ENCODE measurements around the gene TMEM245.

TMEM245 gene

GRCh38 chr9:109159583-109159982 is 39.8 kb upstream of the TMEM245 start:
- H3K27me3 ChIP-seq (ENCODE audit: control insufficient read depth in 1 of 2, insufficient read depth in 2 of 2, low read length in 2 of 2): peaks cover under 1 to 4% of the 10 kb centered on the region in 2 donors
- H3K36me3 ChIP-seq (ENCODE audit: control insufficient read depth in 1 of 2, insufficient read depth in 2 of 2, low read length in 2 of 2): no peaks in the 10 kb centered on the region
- no peak overlapping the region for H3K9ac ChIP-seq (ENCODE audit: low read depth in 1 of 2, low read length in 2 of 2)
- H3K4me1 ChIP-seq (ENCODE audit: control insufficient read depth in 1 of 2, insufficient read depth in 2 of 2, low read length in 2 of 2): peaks cover 0 to 7% of the 10 kb centered on the region in 2 donors
- no peak overlapping the region for H3K4me3 ChIP-seq (ENCODE audit: low read depth in 1 of 2, low read length in 2 of 2)
- H3K9me3 ChIP-seq (ENCODE audit: control insufficient read depth in 1 of 2, low read length in 2 of 2): no peaks in the 10 kb centered on the region
- no peak overlapping the region for H3K27ac ChIP-seq (ENCODE audit: low read depth, low read length)

DNA sequence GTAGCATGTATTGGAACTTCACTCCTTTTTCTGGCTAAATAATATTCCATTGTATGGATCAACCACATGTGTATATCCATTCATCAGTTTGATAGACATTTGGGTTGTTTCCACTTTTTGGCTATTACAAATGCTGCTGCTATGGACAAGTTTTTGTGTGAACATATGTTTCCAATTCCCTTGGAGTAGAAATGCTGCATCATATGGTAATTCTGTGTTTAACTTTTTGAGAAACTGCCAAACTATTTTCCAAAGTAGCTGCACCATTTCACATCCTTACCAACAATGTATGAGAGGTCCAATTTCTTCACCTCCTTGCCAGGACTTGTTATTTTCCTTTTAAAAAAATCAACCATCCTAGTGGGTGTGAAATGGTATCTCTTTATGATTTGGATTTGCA is 38.9 kb upstream of the TMEM245 start:
- no peak overlapping the region for H3K27ac ChIP-seq (ENCODE audit: low read depth, low read length)
- no peak overlapping the region for H3K4me3 ChIP-seq (ENCODE audit: low read depth in 1 of 2, low read length in 2 of 2)
- H3K36me3 ChIP-seq (ENCODE audit: control insufficient read depth in 1 of 2, insufficient read depth in 2 of 2, low read length in 2 of 2): no peaks in the 10 kb centered on the region
- H3K4me1 ChIP-seq (ENCODE audit: control insufficient read depth in 1 of 2, insufficient read depth in 2 of 2, low read length in 2 of 2): peaks cover 0 to 7% of the 10 kb centered on the region in 2 donors
- H3K9ac ChIP-seq (ENCODE audit: low read depth in 1 of 2, low read length in 2 of 2): no peak overlapping the region
- peaks cover 0 to 4% of the 10 kb centered on the region in 2 donors for H3K27me3 ChIP-seq (ENCODE audit: control insufficient read depth in 1 of 2, insufficient read depth in 2 of 2, low read length in 2 of 2)
- no peaks in the 10 kb centered on the region for H3K9me3 ChIP-seq (ENCODE audit: control insufficient read depth in 1 of 2, low read length in 2 of 2)

GRCh38 chr9:109156708-109157107 is 37.0 kb upstream of the TMEM245 start:
- Histone ChIP-seq H3K36me3 (ENCODE audit: control insufficient read depth in 1 of 2, insufficient read depth in 2 of 2, low read length in 2 of 2) (no peaks in the 10 kb centered on the region), H3K4me1 (ENCODE audit: control insufficient read depth in 1 of 2, insufficient read depth in 2 of 2, low read length in 2 of 2) (no peaks in the 10 kb centered on the region), H3K4me3 (ENCODE audit: low read depth in 1 of 2, low read length in 2 of 2) (no peak overlapping the region), H3K27me3 (ENCODE audit: control insufficient read depth in 1 of 2, insufficient read depth in 2 of 2, low read length in 2 of 2) (peaks cover 0 to 4% of the 10 kb centered on the region in 2 donors), H3K9ac (ENCODE audit: low read depth in 1 of 2, low read length in 2 of 2) (no peak overlapping the region), H3K9me3 (ENCODE audit: control insufficient read depth in 1 of 2, low read length in 2 of 2) (peaks cover 7% of the 10 kb centered on the region in 2 donors), H3K27ac (ENCODE audit: low read depth, low read length) (no peak overlapping the region)

DNA sequence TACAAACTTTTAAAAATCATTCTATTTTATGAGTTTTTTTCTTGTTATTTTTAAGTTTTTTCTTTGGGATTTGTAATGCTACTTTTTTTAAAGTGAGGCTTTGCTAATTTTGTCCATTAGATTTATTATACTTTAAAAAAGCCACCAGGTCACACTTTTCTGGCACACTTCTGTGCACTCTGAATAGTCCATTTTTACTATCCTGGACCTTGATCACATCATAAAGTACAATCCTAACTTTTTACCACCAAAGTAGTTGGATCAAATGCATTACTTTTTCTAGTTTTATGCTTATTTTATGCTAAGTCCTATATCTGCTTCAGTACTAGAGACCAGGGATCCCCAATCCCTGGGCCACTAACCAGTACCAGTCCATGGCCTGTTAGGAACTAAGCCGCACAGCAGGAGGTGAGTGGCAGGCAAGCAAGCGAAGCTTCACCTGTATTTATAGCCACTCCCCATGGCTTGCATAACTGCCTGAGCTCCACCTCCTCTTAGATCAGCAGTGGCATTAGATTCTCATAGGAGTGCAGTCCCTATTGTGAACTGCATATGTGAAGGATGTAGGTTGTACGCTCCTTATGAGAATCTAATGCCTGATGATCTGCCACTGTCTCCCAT is 31.3 kb upstream of the TMEM245 start:
- H3K4me1 ChIP-seq (ENCODE audit: control insufficient read depth in 1 of 2, insufficient read depth in 2 of 2, low read length in 2 of 2): peaks cover 3% of the 10 kb centered on the region in 2 donors
- no peak overlapping the region for H3K27ac ChIP-seq (ENCODE audit: low read depth, low read length)
- H3K9me3 ChIP-seq (ENCODE audit: control insufficient read depth in 1 of 2, low read length in 2 of 2): peaks cover 7% of the 10 kb centered on the region in 2 donors
- H3K27me3 ChIP-seq (ENCODE audit: control insufficient read depth in 1 of 2, insufficient read depth in 2 of 2, low read length in 2 of 2): no peaks in the 10 kb centered on the region
- no peak overlapping the region for H3K9ac ChIP-seq (ENCODE audit: low read depth in 1 of 2, low read length in 2 of 2)
- no peak overlapping the region for H3K4me3 ChIP-seq (ENCODE audit: low read depth in 1 of 2, low read length in 2 of 2)
- no peaks in the 10 kb centered on the region for H3K36me3 ChIP-seq (ENCODE audit: control insufficient read depth in 1 of 2, insufficient read depth in 2 of 2, low read length in 2 of 2)

- H3K36me3 ChIP-seq (ENCODE audit: control insufficient read depth in 1 of 2, insufficient read depth in 2 of 2, low read length in 2 of 2): no peaks in the 10 kb centered on the region
- H3K4me1 ChIP-seq (ENCODE audit: control insufficient read depth in 1 of 2, insufficient read depth in 2 of 2, low read length in 2 of 2): peaks cover 3% of the 10 kb centered on the region in 2 donors
- no peak overlapping the region for H3K4me3 ChIP-seq (ENCODE audit: low read depth in 1 of 2, low read length in 2 of 2)
- H3K27ac ChIP-seq (ENCODE audit: low read depth, low read length): no peak overlapping the region
- H3K27me3 ChIP-seq (ENCODE audit: control insufficient read depth in 1 of 2, insufficient read depth in 2 of 2, low read length in 2 of 2): no peaks in the 10 kb centered on the region
- H3K9me3 ChIP-seq (ENCODE audit: control insufficient read depth in 1 of 2, low read length in 2 of 2): peaks cover 7% of the 10 kb centered on the region in 2 donors
- H3K9ac ChIP-seq (ENCODE audit: low read depth in 1 of 2, low read length in 2 of 2): no peak overlapping the region
Measured at GRCh38 chr9:109149722-109150121, 30.0 kb upstream of the TMEM245 start.

DNA sequence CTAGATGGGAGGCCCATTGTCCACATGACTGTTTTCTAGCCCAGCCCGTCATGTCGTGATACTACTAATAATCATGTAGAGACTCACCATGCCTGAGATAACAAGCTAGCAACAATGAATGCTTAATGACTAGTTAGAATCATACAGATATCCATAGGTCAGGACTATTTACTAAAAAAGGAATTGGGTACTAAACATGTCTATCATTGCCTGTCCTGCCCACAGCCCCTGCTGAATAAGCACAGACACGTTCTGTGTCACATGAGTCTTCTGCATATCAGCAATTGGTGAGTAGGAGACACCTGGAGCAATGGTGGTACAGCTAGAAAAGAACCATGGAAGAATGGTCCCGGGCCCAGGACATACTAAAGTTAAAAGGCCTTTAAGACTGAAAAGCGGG is 29.3 kb upstream of the TMEM245 start:
- peaks cover 7% of the 10 kb centered on the region in 2 donors for H3K9me3 ChIP-seq (ENCODE audit: control insufficient read depth in 1 of 2, low read length in 2 of 2)
- no peak overlapping the region for H3K27ac ChIP-seq (ENCODE audit: low read depth, low read length)
- no peak overlapping the region for H3K4me3 ChIP-seq (ENCODE audit: low read depth in 1 of 2, low read length in 2 of 2)
- no peaks in the 10 kb centered on the region for H3K36me3 ChIP-seq (ENCODE audit: control insufficient read depth in 1 of 2, insufficient read depth in 2 of 2, low read length in 2 of 2)
- H3K9ac ChIP-seq (ENCODE audit: low read depth in 1 of 2, low read length in 2 of 2): no peak overlapping the region
- H3K4me1 ChIP-seq (ENCODE audit: control insufficient read depth in 1 of 2, insufficient read depth in 2 of 2, low read length in 2 of 2): peaks cover 3% of the 10 kb centered on the region in 2 donors
- H3K27me3 ChIP-seq (ENCODE audit: control insufficient read depth in 1 of 2, insufficient read depth in 2 of 2, low read length in 2 of 2): no peaks in the 10 kb centered on the region

DNA sequence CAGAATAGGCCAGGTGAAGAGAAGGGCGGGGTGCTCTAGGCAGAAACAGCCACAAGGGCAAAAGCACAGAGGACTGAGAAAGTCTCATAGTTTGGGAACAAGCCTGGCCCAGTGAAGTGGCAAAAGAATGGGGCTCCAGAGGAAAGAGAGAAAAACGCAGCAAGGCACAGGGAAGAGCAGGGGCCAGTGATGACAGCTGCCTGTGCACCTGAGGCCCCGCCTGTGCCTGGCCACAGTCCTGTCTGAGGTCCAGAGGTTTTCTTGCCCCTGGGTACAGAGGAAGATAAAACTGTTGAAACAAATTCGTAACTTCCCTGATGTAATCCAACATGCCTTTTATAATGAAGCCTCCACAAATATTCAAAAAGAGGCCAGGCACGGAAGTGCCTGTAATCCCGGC is 25.3 kb upstream of the TMEM245 start:
- Histone ChIP-seq H3K9me3 (ENCODE audit: control insufficient read depth in 1 of 2, low read length in 2 of 2) (no peaks in the 10 kb centered on the region), H3K27ac (ENCODE audit: low read depth, low read length) (no peak overlapping the region), H3K4me3 (ENCODE audit: low read depth in 1 of 2, low read length in 2 of 2) (no peak overlapping the region), H3K36me3 (ENCODE audit: control insufficient read depth in 1 of 2, insufficient read depth in 2 of 2, low read length in 2 of 2) (no peaks in the 10 kb centered on the region), H3K4me1 (ENCODE audit: control insufficient read depth in 1 of 2, insufficient read depth in 2 of 2, low read length in 2 of 2) (no peaks in the 10 kb centered on the region), H3K9ac (ENCODE audit: low read depth in 1 of 2, low read length in 2 of 2) (no peak overlapping the region), H3K27me3 (ENCODE audit: control insufficient read depth in 1 of 2, insufficient read depth in 2 of 2, low read length in 2 of 2) (no peaks in the 10 kb centered on the region)

GRCh38 chr9:109143881-109144562 is 24.3 kb upstream of the TMEM245 start:
- H3K9me3 ChIP-seq (ENCODE audit: control insufficient read depth in 1 of 2, low read length in 2 of 2): no peaks in the 10 kb centered on the region
- no peak overlapping the region for H3K9ac ChIP-seq (ENCODE audit: low read depth in 1 of 2, low read length in 2 of 2)
- no peaks in the 10 kb centered on the region for H3K27me3 ChIP-seq (ENCODE audit: control insufficient read depth in 1 of 2, insufficient read depth in 2 of 2, low read length in 2 of 2)
- H3K27ac ChIP-seq (ENCODE audit: low read depth, low read length): no peak overlapping the region
- no peak overlapping the region for H3K4me3 ChIP-seq (ENCODE audit: low read depth in 1 of 2, low read length in 2 of 2)
- H3K4me1 ChIP-seq (ENCODE audit: control insufficient read depth in 1 of 2, insufficient read depth in 2 of 2, low read length in 2 of 2): no peaks in the 10 kb centered on the region
- H3K36me3 ChIP-seq (ENCODE audit: control insufficient read depth in 1 of 2, insufficient read depth in 2 of 2, low read length in 2 of 2): no peaks in the 10 kb centered on the region

DNA sequence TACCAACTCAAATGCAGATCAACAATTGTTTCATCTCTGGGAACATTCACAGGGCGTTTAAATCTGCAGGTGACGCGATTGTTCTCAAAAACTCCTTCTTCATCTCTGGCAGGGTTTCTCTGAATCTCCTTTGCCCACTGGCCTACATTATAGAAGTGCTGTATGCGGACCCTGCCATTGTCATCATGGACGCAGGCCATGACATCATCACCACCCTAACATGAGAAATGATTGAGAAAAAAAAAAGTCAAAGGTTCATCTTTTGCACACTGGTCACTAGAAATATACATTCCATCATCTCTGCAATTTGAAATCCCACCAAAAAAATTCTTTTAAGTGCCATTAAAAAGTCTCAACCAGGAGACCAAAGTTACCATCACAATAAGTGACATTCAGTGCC is 21.6 kb upstream of the TMEM245 start:
- Histone ChIP-seq H3K9me3 (ENCODE audit: control insufficient read depth in 1 of 2, low read length in 2 of 2) (no peaks in the 10 kb centered on the region), H3K36me3 (ENCODE audit: control insufficient read depth in 1 of 2, insufficient read depth in 2 of 2, low read length in 2 of 2) (no peaks in the 10 kb centered on the region), H3K4me3 (ENCODE audit: low read depth in 1 of 2, low read length in 2 of 2) (no peak overlapping the region), H3K9ac (ENCODE audit: low read depth in 1 of 2, low read length in 2 of 2) (no peak overlapping the region), H3K4me1 (ENCODE audit: control insufficient read depth in 1 of 2, insufficient read depth in 2 of 2, low read length in 2 of 2) (no peaks in the 10 kb centered on the region), H3K27me3 (ENCODE audit: control insufficient read depth in 1 of 2, insufficient read depth in 2 of 2, low read length in 2 of 2) (no peaks in the 10 kb centered on the region), H3K27ac (ENCODE audit: low read depth, low read length) (no peak overlapping the region)

- no peaks in the 10 kb centered on the region for H3K4me1 ChIP-seq (ENCODE audit: control insufficient read depth in 1 of 2, insufficient read depth in 2 of 2, low read length in 2 of 2)
- H3K27ac ChIP-seq (ENCODE audit: low read depth, low read length): no peak overlapping the region
- H3K36me3 ChIP-seq (ENCODE audit: control insufficient read depth in 1 of 2, insufficient read depth in 2 of 2, low read length in 2 of 2): no peaks in the 10 kb centered on the region
- H3K27me3 ChIP-seq (ENCODE audit: control insufficient read depth in 1 of 2, insufficient read depth in 2 of 2, low read length in 2 of 2): no peaks in the 10 kb centered on the region
- no peaks in the 10 kb centered on the region for H3K9me3 ChIP-seq (ENCODE audit: control insufficient read depth in 1 of 2, low read length in 2 of 2)
- no peak overlapping the region for H3K9ac ChIP-seq (ENCODE audit: low read depth in 1 of 2, low read length in 2 of 2)
- no peak overlapping the region for H3K4me3 ChIP-seq (ENCODE audit: low read depth in 1 of 2, low read length in 2 of 2)
Measured at GRCh38 chr9:109139851-109140250, 20.1 kb upstream of the TMEM245 start.
